HCT116 (cell line): ENCODE measurements around the gene MTA3.

Experiments used
- ATF3 ChIP-seq: IDR thresholded peaks from 2 replicates; pipeline ENCODE4 v1.6.1; 2012
- CEBPB ChIP-seq: IDR thresholded peaks from 2 replicates; pipeline ENCODE4 v1.6.1; 2012; ENCODE audit warnings: low read depth
- CTCF ChIP-seq, 3 experiments: fragments of 200-600 bp in 1 of 3; sonication (generic) in 1 of 3; IDR thresholded peaks in 2 of 3; conservative IDR thresholded peaks in 1 of 3; 2 replicates each; pipeline ENCODE4 v1.5.1; 2012 to 2017; ENCODE audit warnings: low read depth in 2 of 3, low read length in 2 of 3, antibody characterized with exemption in 1 of 3, borderline replicate concordance in 1 of 3, control low read depth in 1 of 3, mild to moderate bottlenecking in 1 of 3, mixed read lengths in 1 of 3, mixed run types in 1 of 3, moderate library complexity in 1 of 3; ENCODE audit not compliant: insufficient read depth in 1 of 3
- EGR1 ChIP-seq: IDR thresholded peaks from 2 replicates; pipeline ENCODE4 v1.6.1; 2012; ENCODE audit warnings: low read depth
- EZH2 ChIP-seq: fragments of 200-600 bp; sonication (generic); IDR thresholded peaks from 2 replicates; pipeline ENCODE4 v1.6.1; 2017; ENCODE audit warnings: antibody characterized with exemption, mixed run types
- EZH2phosphoT487 ChIP-seq: fragments of 200-600 bp; IDR thresholded peaks from 2 replicates; pipeline ENCODE4 v1.6.1; 2018; ENCODE audit warnings: antibody characterized with exemption, borderline replicate concordance
- JUND ChIP-seq: IDR thresholded peaks from 2 replicates; pipeline ENCODE4 v1.6.1; 2012
- MAX ChIP-seq: IDR thresholded peaks from 2 replicates; pipeline ENCODE4 v1.6.1; 2012
- POLR2A ChIP-seq: IDR thresholded peaks from 2 replicates; pipeline ENCODE4 v1.7.0; 2011; ENCODE audit warnings: borderline replicate concordance; ENCODE audit not compliant: insufficient read depth, insufficient read length; ENCODE audit errors: extremely low read depth
- POLR2AphosphoS5 ChIP-seq: IDR thresholded peaks from 2 replicates; pipeline ENCODE4 v1.6.1; 2011; ENCODE audit warnings: mild to moderate bottlenecking, low read depth, low read length, moderate library complexity
- REST ChIP-seq: IDR thresholded peaks from 2 replicates; pipeline ENCODE4 v1.6.1; 2012; ENCODE audit warnings: low read depth
- SIN3A ChIP-seq: IDR thresholded peaks from 2 replicates; pipeline ENCODE4 v1.6.1; 2012; ENCODE audit warnings: low read depth
- SP1 ChIP-seq: IDR thresholded peaks from 2 replicates; pipeline ENCODE4 v1.6.1; 2012; ENCODE audit warnings: low read depth
- TCF7L2 ChIP-seq: IDR thresholded peaks from 2 replicates; pipeline ENCODE4 v1.7.0; 2011; ENCODE audit warnings: borderline replicate concordance, inconsistent platforms; ENCODE audit not compliant: insufficient read depth, insufficient read length; ENCODE audit errors: extremely low read depth

GRCh38 chr2:42800461-42800962, 232.1 kb downstream of the MTA3 start:
- TF ChIP-seq CTCF (IDR thresholded peaks at IDR 0.05 in 2 of 3, conservative IDR thresholded peaks at IDR 0.05 in 1 of 3; ENCODE audit: borderline replicate concordance in 1 of 3, insufficient read depth in 1 of 3, low read depth in 2 of 3, low read length in 2 of 3) (no peak), EGR1 (no peak), SP1 (no peak), POLR2A (no peak), SIN3A (no peak), JUND (no peak), REST (no peak), CEBPB (no peak), TCF7L2 (no peak), POLR2AphosphoS5 (no peak), EZH2 (no peak), ATF3 (no peak), EZH2phosphoT487 (no peak), MAX (no peak)
